ENCODE measurements around the gene MRPS2.

The MRPS2 gene

DNA sequence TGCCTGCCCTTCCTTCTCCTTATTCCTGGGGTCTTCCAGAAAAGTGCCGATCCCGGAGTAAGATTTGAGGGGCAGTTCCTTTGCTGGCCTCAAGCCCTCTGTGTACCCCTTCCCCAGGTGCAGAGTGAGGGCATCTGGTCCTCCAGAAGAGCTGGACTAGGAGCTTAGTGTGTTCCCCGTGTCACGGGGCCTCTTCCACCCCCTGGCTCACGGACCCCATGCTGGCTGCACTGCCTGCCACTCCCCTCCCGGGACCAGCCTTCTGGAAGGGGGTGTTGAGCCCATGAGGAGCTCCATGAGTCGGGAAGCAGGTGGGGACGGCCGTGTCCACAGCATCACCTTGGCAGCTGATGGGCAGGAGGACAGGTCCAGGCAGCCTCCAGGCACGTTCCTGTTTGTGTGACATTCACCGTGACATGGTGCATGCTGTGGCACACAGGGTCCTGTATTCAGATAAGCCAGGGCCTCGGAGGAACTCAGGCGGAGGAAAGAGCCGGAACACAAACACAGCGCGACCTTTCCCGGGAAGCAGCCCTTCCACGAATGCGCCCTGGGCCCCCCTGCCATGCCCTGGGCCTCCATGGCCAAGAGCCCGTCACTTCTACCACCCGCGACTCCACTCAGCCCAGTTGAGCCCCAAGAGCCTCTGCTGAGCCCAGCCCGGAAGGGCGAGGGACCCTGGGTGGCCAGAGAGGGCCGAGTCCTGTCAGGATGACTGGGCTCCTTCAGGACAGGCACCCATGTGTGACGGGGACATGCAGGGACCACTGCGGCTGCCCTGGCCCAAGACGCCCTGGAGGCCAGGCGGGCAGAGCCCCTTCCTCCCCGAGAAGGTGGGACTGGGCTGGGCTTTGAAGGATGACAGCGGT lies 14.8 kb downstream of the MRPS2 start:
- no peak overlapping the region for H3K27ac ChIP-seq (ENCODE audit: low read depth, low read length)
- no peaks in the 10 kb centered on the region for H3K36me3 ChIP-seq (ENCODE audit: control insufficient read depth in 1 of 2, insufficient read depth in 2 of 2, low read length in 2 of 2)
- H3K9me3 ChIP-seq (ENCODE audit: control insufficient read depth in 1 of 2, low read length in 2 of 2), result no peaks in the 10 kb centered on the region
- H3K4me3 ChIP-seq (ENCODE audit: low read depth in 1 of 2, low read length in 2 of 2), result no peak overlapping the region
- no peak overlapping the region for H3K9ac ChIP-seq (ENCODE audit: low read depth in 1 of 2, low read length in 2 of 2)
- no peaks in the 10 kb centered on the region for H3K27me3 ChIP-seq (ENCODE audit: control insufficient read depth in 1 of 2, insufficient read depth in 2 of 2, low read length in 2 of 2)
- H3K4me1 ChIP-seq (ENCODE audit: control insufficient read depth in 1 of 2, insufficient read depth in 2 of 2, low read length in 2 of 2), result no peaks in the 10 kb centered on the region

- Histone ChIP-seq H3K36me3 (ENCODE audit: control insufficient read depth in 1 of 2, insufficient read depth in 2 of 2, low read length in 2 of 2) (no peaks in the 10 kb centered on the region), H3K4me1 (ENCODE audit: control insufficient read depth in 1 of 2, insufficient read depth in 2 of 2, low read length in 2 of 2) (no peaks in the 10 kb centered on the region), H3K27me3 (ENCODE audit: control insufficient read depth in 1 of 2, insufficient read depth in 2 of 2, low read length in 2 of 2) (no peaks in the 10 kb centered on the region), H3K4me3 (ENCODE audit: low read depth in 1 of 2, low read length in 2 of 2) (no peak overlapping the region), H3K27ac (ENCODE audit: low read depth, low read length) (no peak overlapping the region), H3K9me3 (ENCODE audit: control insufficient read depth in 1 of 2, low read length in 2 of 2) (no peaks in the 10 kb centered on the region), H3K9ac (ENCODE audit: low read depth in 1 of 2, low read length in 2 of 2) (no peak overlapping the region)
Observed at GRCh38 chr9:135516132-135516860, 15.8 kb downstream of the MRPS2 start.

- Histone ChIP-seq H3K27me3 (ENCODE audit: control insufficient read depth in 1 of 2, insufficient read depth in 2 of 2, low read length in 2 of 2) (no peaks in the 10 kb centered on the region), H3K9me3 (ENCODE audit: control insufficient read depth in 1 of 2, low read length in 2 of 2) (no peaks in the 10 kb centered on the region), H3K36me3 (ENCODE audit: control insufficient read depth in 1 of 2, insufficient read depth in 2 of 2, low read length in 2 of 2) (no peaks in the 10 kb centered on the region), H3K27ac (ENCODE audit: low read depth, low read length) (no peak overlapping the region), H3K4me1 (ENCODE audit: control insufficient read depth in 1 of 2, insufficient read depth in 2 of 2, low read length in 2 of 2) (no peaks in the 10 kb centered on the region), H3K9ac (ENCODE audit: low read depth in 1 of 2, low read length in 2 of 2) (no peak overlapping the region), H3K4me3 (ENCODE audit: low read depth in 1 of 2, low read length in 2 of 2) (no peak overlapping the region)
Observed at GRCh38 chr9:135517407-135517822, 16.9 kb downstream of the MRPS2 start.

GRCh38 chr9:135519179-135519971 lies 18.9 kb downstream of the MRPS2 start:
- H3K27me3 ChIP-seq (ENCODE audit: control insufficient read depth in 1 of 2, insufficient read depth in 2 of 2, low read length in 2 of 2), result no peaks in the 10 kb centered on the region
- H3K9ac ChIP-seq (ENCODE audit: low read depth in 1 of 2, low read length in 2 of 2), result no peak overlapping the region
- no peaks in the 10 kb centered on the region for H3K36me3 ChIP-seq (ENCODE audit: control insufficient read depth in 1 of 2, insufficient read depth in 2 of 2, low read length in 2 of 2)
- H3K4me3 ChIP-seq (ENCODE audit: low read depth in 1 of 2, low read length in 2 of 2), result no peak overlapping the region
- H3K4me1 ChIP-seq (ENCODE audit: control insufficient read depth in 1 of 2, insufficient read depth in 2 of 2, low read length in 2 of 2), result no peaks in the 10 kb centered on the region
- H3K27ac ChIP-seq (ENCODE audit: low read depth, low read length), result no peak overlapping the region
- H3K9me3 ChIP-seq (ENCODE audit: control insufficient read depth in 1 of 2, low read length in 2 of 2), result no peaks in the 10 kb centered on the region

DNA sequence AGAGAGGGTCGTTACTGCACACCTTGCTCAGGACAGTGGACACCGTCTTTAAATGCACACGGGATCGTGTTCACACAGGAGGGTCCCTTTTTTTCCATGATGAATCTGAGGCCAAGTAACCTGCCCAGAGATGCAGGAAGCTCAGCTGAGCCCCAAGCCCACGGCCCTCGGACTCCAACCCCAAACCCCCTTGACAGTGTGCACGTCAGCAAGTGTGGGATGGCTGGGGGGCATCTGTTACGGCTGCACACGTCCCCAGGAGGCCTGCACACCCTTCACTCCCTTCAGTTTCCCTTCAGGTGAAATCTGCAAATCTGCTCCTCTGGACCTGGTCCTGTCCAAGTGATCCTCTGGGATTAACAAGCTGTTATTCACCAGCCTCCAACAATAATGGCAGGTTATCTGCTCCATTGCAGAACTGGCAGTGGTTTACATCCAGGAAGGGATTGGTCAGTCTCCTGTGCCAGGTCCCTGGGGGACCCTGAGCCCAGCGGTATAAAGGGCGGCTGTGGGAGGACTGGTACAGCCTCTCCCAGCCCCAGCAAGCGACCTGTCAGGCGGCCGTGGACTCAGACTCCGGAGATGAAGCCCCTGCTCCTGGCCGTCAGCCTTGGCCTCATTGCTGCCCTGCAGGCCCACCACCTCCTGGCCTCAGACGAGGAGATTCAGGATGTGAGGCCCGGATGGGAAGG lies 20.6 kb downstream of the MRPS2 start, which contains the start of gene LCN1:
TSS of gene LCN1 (plus strand) at position 525 of the 692 bp plus-strand sequence. CDS start at position 583, 58 bp downstream.
- Histone ChIP-seq H3K27ac (ENCODE audit: low read depth, low read length) (no peak within 1 kb of the TSS), H3K4me3 (ENCODE audit: low read depth in 1 of 2, low read length in 2 of 2) (no peak within 1 kb of the TSS), H3K9me3 (ENCODE audit: control insufficient read depth in 1 of 2, low read length in 2 of 2) (no peaks in the 10 kb centered on the region), H3K9ac (ENCODE audit: low read depth in 1 of 2, low read length in 2 of 2) (no peak within 1 kb of the TSS), H3K27me3 (ENCODE audit: control insufficient read depth in 1 of 2, insufficient read depth in 2 of 2, low read length in 2 of 2) (no peaks in the 10 kb centered on the region), H3K4me1 (ENCODE audit: control insufficient read depth in 1 of 2, insufficient read depth in 2 of 2, low read length in 2 of 2) (no peaks in the 10 kb centered on the region), H3K36me3 (ENCODE audit: control insufficient read depth in 1 of 2, insufficient read depth in 2 of 2, low read length in 2 of 2) (no peaks in the 10 kb centered on the region)

DNA sequence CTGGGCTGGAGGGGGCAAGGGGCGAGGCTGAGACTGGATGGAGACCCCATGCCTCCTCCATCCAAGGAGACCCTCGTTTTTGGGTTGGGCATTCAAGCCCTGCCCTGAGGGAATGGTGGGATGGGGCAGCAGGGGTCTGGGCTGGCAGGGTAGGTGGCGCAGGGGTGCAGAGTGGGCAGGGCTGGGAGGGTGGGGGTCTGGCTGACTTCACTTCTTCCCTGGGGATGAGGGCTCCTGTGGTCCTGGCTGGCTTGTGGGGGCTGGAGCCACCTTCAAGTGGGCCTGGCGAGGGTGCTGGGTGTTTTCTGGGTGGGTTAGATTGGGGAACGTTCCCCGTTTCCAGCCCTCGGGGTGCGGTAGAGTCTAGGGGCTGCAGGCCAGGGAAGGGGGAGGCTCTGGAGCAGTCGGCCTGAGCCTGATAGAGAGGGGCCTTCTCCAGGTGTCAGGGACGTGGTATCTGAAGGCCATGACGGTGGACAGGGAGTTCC lies 21.2 kb downstream of the MRPS2 start:
- Histone ChIP-seq H3K36me3 (ENCODE audit: control insufficient read depth in 1 of 2, insufficient read depth in 2 of 2, low read length in 2 of 2) (no peaks in the 10 kb centered on the region), H3K27me3 (ENCODE audit: control insufficient read depth in 1 of 2, insufficient read depth in 2 of 2, low read length in 2 of 2) (no peaks in the 10 kb centered on the region), H3K4me1 (ENCODE audit: control insufficient read depth in 1 of 2, insufficient read depth in 2 of 2, low read length in 2 of 2) (no peaks in the 10 kb centered on the region)

GRCh38 chr9:135522137-135522877 lies 21.8 kb downstream of the MRPS2 start:
- H3K9me3 ChIP-seq (ENCODE audit: control insufficient read depth in 1 of 2, low read length in 2 of 2), result no peaks in the 10 kb centered on the region
- H3K27me3 ChIP-seq (ENCODE audit: control insufficient read depth in 1 of 2, insufficient read depth in 2 of 2, low read length in 2 of 2), result no peaks in the 10 kb centered on the region
- no peaks in the 10 kb centered on the region for H3K4me1 ChIP-seq (ENCODE audit: control insufficient read depth in 1 of 2, insufficient read depth in 2 of 2, low read length in 2 of 2)
- no peaks in the 10 kb centered on the region for H3K36me3 ChIP-seq (ENCODE audit: control insufficient read depth in 1 of 2, insufficient read depth in 2 of 2, low read length in 2 of 2)
- H3K4me3 ChIP-seq (ENCODE audit: low read depth in 1 of 2, low read length in 2 of 2), result no peak overlapping the region
- no peak overlapping the region for H3K9ac ChIP-seq (ENCODE audit: low read depth in 1 of 2, low read length in 2 of 2)
- H3K27ac ChIP-seq (ENCODE audit: low read depth, low read length), result no peak overlapping the region

More for the DNA sequence above, 21.2 kb downstream of the MRPS2 start:
- H3K9me3 ChIP-seq (ENCODE audit: control insufficient read depth in 1 of 2, low read length in 2 of 2), result no peaks in the 10 kb centered on the region
- no peak overlapping the region for H3K4me3 ChIP-seq (ENCODE audit: low read depth in 1 of 2, low read length in 2 of 2)
- no peak overlapping the region for H3K9ac ChIP-seq (ENCODE audit: low read depth in 1 of 2, low read length in 2 of 2)
- no peak overlapping the region for H3K27ac ChIP-seq (ENCODE audit: low read depth, low read length)

- Histone ChIP-seq H3K4me3 (ENCODE audit: low read depth in 1 of 2, low read length in 2 of 2) (no peak overlapping the region), H3K27me3 (ENCODE audit: control insufficient read depth in 1 of 2, insufficient read depth in 2 of 2, low read length in 2 of 2) (no peaks in the 10 kb centered on the region), H3K9me3 (ENCODE audit: control insufficient read depth in 1 of 2, low read length in 2 of 2) (no peaks in the 10 kb centered on the region), H3K36me3 (ENCODE audit: control insufficient read depth in 1 of 2, insufficient read depth in 2 of 2, low read length in 2 of 2) (no peaks in the 10 kb centered on the region), H3K4me1 (ENCODE audit: control insufficient read depth in 1 of 2, insufficient read depth in 2 of 2, low read length in 2 of 2) (no peaks in the 10 kb centered on the region), H3K9ac (ENCODE audit: low read depth in 1 of 2, low read length in 2 of 2) (no peak overlapping the region), H3K27ac (ENCODE audit: low read depth, low read length) (no peak overlapping the region)
Observed at GRCh38 chr9:135522931-135523330, 22.4 kb downstream of the MRPS2 start.

DNA sequence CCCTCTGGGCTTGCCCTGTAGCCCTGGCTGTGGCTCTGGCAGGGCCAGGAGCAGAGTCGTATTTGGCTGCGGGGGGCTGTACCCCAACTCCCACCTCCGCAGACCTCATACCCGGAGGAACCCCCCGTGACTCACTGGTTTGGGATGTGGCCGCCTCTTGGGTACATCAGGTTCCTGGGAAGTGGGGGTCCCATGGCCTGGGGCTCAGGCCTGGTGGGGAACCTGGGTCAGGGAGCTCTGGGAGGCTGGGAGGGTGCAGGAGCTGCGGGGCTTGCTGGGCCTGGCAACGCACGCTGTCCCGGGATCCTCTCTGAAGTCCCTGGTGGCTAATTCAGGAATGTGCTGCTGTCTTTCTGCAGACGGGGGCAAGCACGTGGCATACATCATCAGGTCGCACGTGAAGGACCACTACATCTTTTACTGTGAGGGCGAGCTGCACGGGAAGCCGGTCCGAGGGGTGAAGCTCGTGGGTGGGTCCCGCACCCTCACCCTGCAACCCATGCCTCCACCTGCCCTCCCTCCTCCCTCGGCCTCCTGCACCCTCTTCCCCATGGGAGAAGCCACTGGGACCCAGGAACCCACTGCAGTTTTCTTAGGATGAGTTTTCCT lies 23.1 kb downstream of the MRPS2 start:
- Histone ChIP-seq H3K9me3 (ENCODE audit: control insufficient read depth in 1 of 2, low read length in 2 of 2) (no peaks in the 10 kb centered on the region), H3K27me3 (ENCODE audit: control insufficient read depth in 1 of 2, insufficient read depth in 2 of 2, low read length in 2 of 2) (no peaks in the 10 kb centered on the region), H3K27ac (ENCODE audit: low read depth, low read length) (no peak overlapping the region), H3K4me1 (ENCODE audit: control insufficient read depth in 1 of 2, insufficient read depth in 2 of 2, low read length in 2 of 2) (no peaks in the 10 kb centered on the region), H3K4me3 (ENCODE audit: low read depth in 1 of 2, low read length in 2 of 2) (no peak overlapping the region), H3K9ac (ENCODE audit: low read depth in 1 of 2, low read length in 2 of 2) (no peak overlapping the region), H3K36me3 (ENCODE audit: control insufficient read depth in 1 of 2, insufficient read depth in 2 of 2, low read length in 2 of 2) (no peaks in the 10 kb centered on the region)

Measured in duodenal mucosa (tissue), 2 donors.